Left lung (tissue), 10 donors: ENCODE data around the gene PCDHGC4. TPM values are rescaled to one million over a fixed set of nuclear protein-coding genes. Genes with fewer than 3 reads are reported as not detected.
A peak's percentile ranks its signal among the peaks of the same experiment; 100 is the strongest.

Experiments used
- ATAC-seq: fragments of 200-7000 bp; cut with Tn5 transposase; one replicate; pipeline ENCODE4 v1.9.1; 2020; ENCODE audit warnings: moderate library complexity
- DNase-seq, 4 donors: peaks; one replicate each; pipeline ENCODE4 v3.0.0-alpha.2; 2013 to 2020
- H3K27ac ChIP-seq, 2 donors: fragments of 200-600 bp; sonication (generic) in 1 of 2; one replicate each; pipeline versions ENCODE4 v1.5.0 to v1.8.0; 2020 to 2021
- H3K27me3 ChIP-seq, 2 donors: fragments of 200-600 bp; sonication (generic) in 1 of 2; one replicate each; pipeline versions ENCODE4 v1.5.0 to v1.8.0; 2020 to 2021
- H3K36me3 ChIP-seq, 2 donors: fragments of 200-600 bp; sonication (generic) in 1 of 2; one replicate each; pipeline versions ENCODE4 v1.5.0 to v1.8.0; 2020 to 2021
- H3K4me1 ChIP-seq, 2 donors: fragments of 200-600 bp; one replicate each; pipeline ENCODE4 v1.8.0; 2021
- H3K4me3 ChIP-seq, 2 donors: fragments of 200-600 bp; sonication (generic) in 1 of 2; one replicate each; pipeline versions ENCODE4 v1.5.0 to v1.8.0; 2020 to 2021; ENCODE audit warnings: mild to moderate bottlenecking in 1 of 2
- H3K9me3 ChIP-seq, 2 donors: fragments of 200-600 bp; sonication (generic) in 1 of 2; one replicate each; pipeline versions ENCODE4 v1.5.0 to v1.8.0; 2020 to 2021
- CTCF ChIP-seq, 2 donors: fragments of 200-600 bp; sonication (generic) in 1 of 2; IDR thresholded peaks; one replicate each; pipeline versions ENCODE4 v1.5.0 to v1.8.0; 2021; ENCODE audit warnings: antibody characterized with exemption in 2 of 2
- intact Hi-C, 2 donors: fragments of 100-400 bp; cut with DNase I; formaldehyde crosslinking; loops; one replicate each; pipeline versions ENCODE4 v1.11.2 to v1.14.2; 2022
- polyA plus RNA-seq, 6 donors: library from polyadenylated mRNA; unstranded; fragments of 120-200 nt; gene quantifications; one replicate each; pipeline ENCODE4 v1.2.1, GENCODE V29; 2013; ENCODE audit not compliant: insufficient read length in 6 of 6
- total RNA-seq, 2 donors: library from RNA; stranded (reverse); fragmentation: NEBNext Ultra II Directional; extraction: Animal tissue kit (Norgen Biotek cat#: 25700); gene quantifications; one replicate each; pipeline ENCODE4 v1.2.1, GENCODE V29; 2021
- donor health status: DM: no; HTN: yes; CAD: no.
- donor health status: DM: no; HTN: no; CAD: no.

The PCDHGC4 gene
- total and polyA plus RNA-seq, 8 donors: 0.79 to 3.3 (median 2.3) TPM

DNA sequence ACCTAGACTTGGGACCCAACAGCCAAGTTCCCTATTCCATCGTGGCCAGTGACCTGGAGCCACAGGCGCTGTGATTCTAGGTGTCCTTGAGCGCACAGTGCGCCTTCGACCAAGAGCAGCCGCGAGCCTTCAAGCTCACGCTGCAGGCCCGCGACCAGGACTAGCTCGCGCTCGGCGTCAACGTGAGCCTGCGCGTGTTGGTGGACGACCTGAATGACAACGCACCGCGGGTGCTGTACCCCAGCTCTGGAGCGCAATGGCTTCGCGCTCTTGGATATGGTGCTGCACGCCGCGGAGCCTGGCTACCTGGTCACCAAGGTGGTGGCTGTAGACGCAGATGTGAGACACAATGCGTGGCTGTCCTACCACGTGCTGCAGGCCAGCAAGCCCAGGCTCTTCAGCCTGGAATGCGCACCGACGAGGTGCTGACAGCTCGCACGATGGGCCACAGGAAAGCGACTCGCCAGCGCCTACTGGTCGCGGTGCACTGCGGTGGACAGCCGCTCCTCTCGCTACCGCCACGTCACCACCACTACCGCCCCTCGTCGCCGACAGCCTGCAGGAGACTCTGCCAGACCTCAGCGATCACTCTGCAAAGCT, 43.2 kb upstream of the PCDHGC4 start:
- no peak for TF ChIP-seq CTCF (IDR thresholded peaks at IDR 0.05)
- H3K4me3 ChIP-seq: no peak overlapping the region
- H3K36me3 ChIP-seq: no peaks in the 10 kb centered on the region
- DNase-seq (no peak), ATAC-seq (no peak)
- H3K27me3 ChIP-seq: no peaks in the 10 kb centered on the region
- no peak overlapping the region for H3K27ac ChIP-seq
- no peaks in the 10 kb centered on the region for H3K4me1 ChIP-seq
- H3K9me3 ChIP-seq: peaks cover 5 to 48% of the 10 kb centered on the region in 2 donors
- intact Hi-C loops: no loop called here

- TF ChIP-seq CTCF (IDR thresholded peaks at IDR 0.05): no peak
- Histone ChIP-seq H3K36me3 (no peaks in the 10 kb centered on the region), H3K27ac (no peak overlapping the region), H3K4me1 (no peaks in the 10 kb centered on the region), H3K9me3 (no peaks in the 10 kb centered on the region), H3K27me3 (no peaks in the 10 kb centered on the region), H3K4me3 (no peak overlapping the region)
- intact Hi-C loops: no loop called here
- ATAC-seq (no peak), DNase-seq (no peak)
Observed at GRCh38 chr5:141465351-141465750, 19.5 kb upstream of the PCDHGC4 start.

DNA sequence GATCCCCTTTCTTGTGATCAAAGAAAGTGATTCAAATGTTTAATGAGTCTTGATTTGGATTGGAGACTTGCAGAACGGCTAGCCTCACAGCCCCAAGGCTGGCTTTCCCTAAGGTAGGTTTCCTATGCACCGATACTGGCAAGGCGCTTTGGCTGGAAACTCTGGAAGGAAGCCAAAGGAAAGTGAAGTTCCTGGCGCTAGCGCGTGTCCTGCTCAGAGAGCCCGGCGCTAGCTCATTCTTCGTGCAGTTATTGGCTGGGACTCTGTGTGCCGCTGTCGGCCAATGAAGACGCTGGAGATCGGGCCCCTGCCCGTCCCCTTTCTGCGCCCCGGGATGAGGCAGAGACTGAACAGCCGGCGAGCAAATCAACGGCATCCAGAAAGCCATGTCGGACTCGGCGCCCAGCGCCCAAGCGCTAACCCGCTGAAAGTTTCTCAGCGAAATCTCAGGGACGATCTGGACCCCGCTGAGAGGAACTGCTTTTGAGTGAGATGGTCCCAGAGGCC, 9.2 kb upstream of the PCDHGC4 start, which contains the start of gene PCDHGC3:
TSS of gene PCDHGC3 (plus strand) at position 342 of the 507 bp plus-strand sequence. CDS start at position 493, 151 bp downstream.
- peak within 1 kb of the TSS; percentile 51 to 52 for H3K4me3 ChIP-seq
- H3K27me3 ChIP-seq: peaks cover 11 to 47% of the 10 kb centered on the region in 2 donors
- H3K4me1 ChIP-seq: peaks cover 20 to 25% of the 10 kb centered on the region in 2 donors
- H3K36me3 ChIP-seq: no peaks in the 10 kb centered on the region
- intact Hi-C loops: no loop called here
- peak; percentile 86 to 95 (median 90) for DNase-seq
- H3K27ac ChIP-seq: peak within 1 kb of the TSS; percentile 80 to 84
- no peaks in the 10 kb centered on the region for H3K9me3 ChIP-seq
- peak; percentile 98 for ATAC-seq
- peak in 1 of 2 donors; percentile 14 for TF ChIP-seq CTCF (IDR thresholded peaks at IDR 0.05)

GRCh38 chr5:141476132-141476911, 8.5 kb upstream of the PCDHGC4 start:
- H3K4me1 ChIP-seq: peaks cover 20 to 25% of the 10 kb centered on the region in 2 donors
- peak in 3 of 4 donors; percentile 79 to 90 (median 83) for DNase-seq
- H3K9me3 ChIP-seq: no peaks in the 10 kb centered on the region
- peaks cover 11 to 47% of the 10 kb centered on the region in 2 donors for H3K27me3 ChIP-seq
- TF ChIP-seq CTCF (IDR thresholded peaks at IDR 0.05): no peak
- H3K27ac ChIP-seq: peak overlapping the region; percentile 80 to 84
- intact Hi-C loops: no loop called here
- peak; percentile 67 for ATAC-seq
- peak overlapping the region; percentile 51 to 52 for H3K4me3 ChIP-seq
- H3K36me3 ChIP-seq: no peaks in the 10 kb centered on the region

- no peak for ATAC-seq
- H3K4me3 ChIP-seq: peak overlapping the region; percentile 51 to 52
- no peaks in the 10 kb centered on the region for H3K9me3 ChIP-seq
- intact Hi-C loops: no loop called here
- no peak for TF ChIP-seq CTCF (IDR thresholded peaks at IDR 0.05)
- H3K27ac ChIP-seq: peak overlapping the region; percentile 80 to 84
- no peaks in the 10 kb centered on the region for H3K36me3 ChIP-seq
- peaks cover 20 to 25% of the 10 kb centered on the region in 2 donors for H3K4me1 ChIP-seq
- no peak for DNase-seq
- H3K27me3 ChIP-seq: peaks cover 11 to 47% of the 10 kb centered on the region in 2 donors
Observed at GRCh38 chr5:141477044-141477575, 7.7 kb upstream of the PCDHGC4 start.
